ENCODE measurements around the gene KIAA0825. TPM values are rescaled to one million over a fixed set of nuclear protein-coding genes. Genes with fewer than 3 reads are reported as not detected.

KIAA0825 gene
- total RNA-seq, 1 experiment from 2014 or later: 0.07 TPM

DNA sequence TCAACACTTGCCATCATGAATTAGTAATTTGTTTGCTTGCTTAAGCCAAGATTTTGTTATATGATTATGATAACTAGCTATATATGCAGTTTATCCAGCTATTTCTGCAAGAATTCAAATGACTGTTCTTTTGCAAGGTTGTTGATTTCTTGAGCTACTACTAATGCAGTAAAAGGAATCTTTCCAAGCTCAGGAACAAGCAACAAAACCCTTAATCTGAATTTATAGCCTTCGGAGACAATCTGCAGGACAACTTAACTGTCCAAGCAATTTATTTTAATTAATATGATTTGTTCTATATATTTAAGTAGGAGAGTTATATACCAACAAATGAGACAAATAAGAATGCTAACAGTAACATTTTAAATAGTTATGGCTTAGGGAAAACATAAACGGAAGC is 450.3 kb downstream of the KIAA0825 start:
- Histone ChIP-seq H3K4me3 (ENCODE audit: low read length) (no peak overlapping the region), H2AFZ (ENCODE audit: low read length) (no peak overlapping the region), H3F3A (ENCODE audit: low read length, unreplicated experiment) (no peaks in the 10 kb centered on the region), H3K27me3 (ENCODE audit: low read length) (no peaks in the 10 kb centered on the region), H3K27ac (ENCODE audit: low read length) (no peak overlapping the region), H3K36me3 (ENCODE audit: low read depth, low read length) (no peaks in the 10 kb centered on the region), H3K4me2 (ENCODE audit: low read length) (no peak overlapping the region), H3K79me2 (ENCODE audit: low read length) (no peaks in the 10 kb centered on the region), H4K20me1 (ENCODE audit: low read length) (no peaks in the 10 kb centered on the region), H3K9ac (ENCODE audit: low read length) (no peak overlapping the region), H3K9me3 (ENCODE audit: low read length) (no peaks in the 10 kb centered on the region), H3K9me2 (replicated peaks; ENCODE audit: low read length) (no peaks in the 10 kb centered on the region), H3K4me1 (ENCODE audit: insufficient read depth, low read length) (no peaks in the 10 kb centered on the region)
- no peak for ATAC-seq
- intact Hi-C loops (cut with micrococcal nuclease): no loop called here
- CTCF ChIA-PET: no interaction called here
- TF ChIP-seq EZH2phosphoT487 (IDR thresholded peaks at IDR 0.05; ENCODE audit: borderline replicate concordance, low read length): no peak
- TF ChIP-seq, protein P1, sequence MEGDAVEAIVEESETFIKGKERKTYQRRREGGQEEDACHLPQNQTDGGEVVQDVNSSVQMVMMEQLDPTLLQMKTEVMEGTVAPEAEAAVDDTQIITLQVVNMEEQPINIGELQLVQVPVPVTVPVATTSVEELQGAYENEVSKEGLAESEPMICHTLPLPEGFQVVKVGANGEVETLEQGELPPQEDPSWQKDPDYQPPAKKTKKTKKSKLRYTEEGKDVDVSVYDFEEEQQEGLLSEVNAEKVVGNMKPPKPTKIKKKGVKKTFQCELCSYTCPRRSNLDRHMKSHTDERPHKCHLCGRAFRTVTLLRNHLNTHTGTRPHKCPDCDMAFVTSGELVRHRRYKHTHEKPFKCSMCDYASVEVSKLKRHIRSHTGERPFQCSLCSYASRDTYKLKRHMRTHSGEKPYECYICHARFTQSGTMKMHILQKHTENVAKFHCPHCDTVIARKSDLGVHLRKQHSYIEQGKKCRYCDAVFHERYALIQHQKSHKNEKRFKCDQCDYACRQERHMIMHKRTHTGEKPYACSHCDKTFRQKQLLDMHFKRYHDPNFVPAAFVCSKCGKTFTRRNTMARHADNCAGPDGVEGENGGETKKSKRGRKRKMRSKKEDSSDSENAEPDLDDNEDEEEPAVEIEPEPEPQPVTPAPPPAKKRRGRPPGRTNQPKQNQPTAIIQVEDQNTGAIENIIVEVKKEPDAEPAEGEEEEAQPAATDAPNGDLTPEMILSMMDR (conservative IDR thresholded peaks at IDR 0.05; ENCODE audit: low read depth, low read length): no peak
- no peak for TF ChIP-seq EZH2 (IDR thresholded peaks at IDR 0.05; ENCODE audit: low read length, unreplicated experiment)
- POLR2A ChIA-PET (ENCODE audit: unreplicated experiment): no interaction called here
- no TSS peak for BruUV-seq (replicated peaks)
- no peak for DNase-seq

DNA sequence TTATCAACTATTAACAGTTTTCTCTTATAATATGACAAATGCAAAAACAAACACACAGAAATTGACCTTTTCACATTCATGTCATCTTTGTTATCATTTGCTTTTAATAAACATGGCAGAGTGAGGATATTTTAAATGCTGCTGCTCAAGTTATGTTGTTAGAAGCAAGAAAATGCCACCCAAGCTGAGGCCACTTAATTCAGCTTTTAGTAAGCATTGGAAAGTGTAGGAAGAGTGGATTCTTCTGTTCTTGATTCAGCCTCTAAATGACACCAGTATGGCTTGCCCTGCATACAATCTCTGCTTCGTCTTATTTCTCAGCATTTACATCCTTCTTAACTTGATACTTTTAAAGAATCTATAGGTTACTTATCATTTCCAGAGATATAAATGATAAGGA is 456.6 kb downstream of the KIAA0825 start:
- H4K20me1 ChIP-seq (ENCODE audit: low read length): no peaks in the 10 kb centered on the region
- no peaks in the 10 kb centered on the region for H3K27me3 ChIP-seq (ENCODE audit: low read length)
- H3K9me2 ChIP-seq (replicated peaks; ENCODE audit: low read length): no peaks in the 10 kb centered on the region
- DNase-seq (no peak), ATAC-seq (no peak)
- H3K79me2 ChIP-seq (ENCODE audit: low read length): no peaks in the 10 kb centered on the region
- no peak overlapping the region for H3K4me2 ChIP-seq (ENCODE audit: low read length)
- no peaks in the 10 kb centered on the region for H3K36me3 ChIP-seq (ENCODE audit: low read depth, low read length)
- ChIA-PET POLR2A (ENCODE audit: unreplicated experiment) (no interaction called here), CTCF (no interaction called here)
- H3K9ac ChIP-seq (ENCODE audit: low read length): no peak overlapping the region
- no peak overlapping the region for H3K27ac ChIP-seq (ENCODE audit: low read length)
- BruUV-seq (replicated peaks): no TSS peak
- no peaks in the 10 kb centered on the region for H3F3A ChIP-seq (ENCODE audit: low read length, unreplicated experiment)
- H3K4me3 ChIP-seq (ENCODE audit: low read length): no peak overlapping the region
- no peaks in the 10 kb centered on the region for H3K9me3 ChIP-seq (ENCODE audit: low read length)
- TF ChIP-seq EZH2 (IDR thresholded peaks at IDR 0.05; ENCODE audit: low read length, unreplicated experiment): no peak
- no peak for TF ChIP-seq EZH2phosphoT487 (IDR thresholded peaks at IDR 0.05; ENCODE audit: borderline replicate concordance, low read length)
- TF ChIP-seq, protein P1 (conservative IDR thresholded peaks at IDR 0.05; ENCODE audit: low read depth, low read length): no peak
- H3K4me1 ChIP-seq (ENCODE audit: insufficient read depth, low read length): no peaks in the 10 kb centered on the region
- intact Hi-C loops (cut with micrococcal nuclease): no loop called here
- H2AFZ ChIP-seq (ENCODE audit: low read length): no peak overlapping the region

DNA sequence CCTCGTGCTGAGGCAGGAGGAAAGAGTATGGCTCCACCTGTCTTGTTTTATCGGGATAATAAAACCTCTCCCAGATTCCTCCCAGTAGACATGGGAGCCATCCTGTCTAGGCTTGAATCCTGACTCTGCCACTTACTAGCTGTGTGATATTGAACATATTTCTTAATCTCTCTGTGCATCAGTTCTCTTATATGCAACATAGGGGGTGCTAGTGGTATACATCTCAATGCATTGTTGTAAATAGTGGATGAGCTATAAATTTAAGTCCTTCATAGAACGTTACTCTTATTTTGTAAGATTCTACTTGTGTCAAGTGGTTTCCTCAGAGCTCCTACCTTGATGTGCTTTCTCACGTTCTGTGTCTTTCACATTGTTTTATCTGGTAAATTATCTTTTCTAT is 459.3 kb downstream of the KIAA0825 start:
- Histone ChIP-seq H3K36me3 (ENCODE audit: low read depth, low read length) (no peaks in the 10 kb centered on the region), H3F3A (ENCODE audit: low read length, unreplicated experiment) (no peaks in the 10 kb centered on the region)
- no peak for ATAC-seq

More for the DNA sequence above, 459.3 kb downstream of the KIAA0825 start:
- no peak for TF ChIP-seq EZH2 (IDR thresholded peaks at IDR 0.05; ENCODE audit: low read length, unreplicated experiment)
- TF ChIP-seq, protein P1 (conservative IDR thresholded peaks at IDR 0.05; ENCODE audit: low read depth, low read length): peak; percentile 47; the same call in 1 of the 2 replicates
- no peak overlapping the region for H3K4me2 ChIP-seq (ENCODE audit: low read length)
- H3K9ac ChIP-seq (ENCODE audit: low read length): no peak overlapping the region
- POLR2A ChIA-PET (ENCODE audit: unreplicated experiment): no interaction called here
- no peaks in the 10 kb centered on the region for H4K20me1 ChIP-seq (ENCODE audit: low read length)
- H3K4me3 ChIP-seq (ENCODE audit: low read length): no peak overlapping the region
- H3K79me2 ChIP-seq (ENCODE audit: low read length): no peaks in the 10 kb centered on the region
- no peak for DNase-seq
- H2AFZ ChIP-seq (ENCODE audit: low read length): no peak overlapping the region
- H3K27me3 ChIP-seq (ENCODE audit: low read length): no peaks in the 10 kb centered on the region
- CTCF ChIA-PET: no interaction called here
- intact Hi-C loops (cut with micrococcal nuclease): loop anchor here (10.0 kb wide), 2 partner anchors 86 to 366 kb away; no protein-coding TSS in a partner anchor
- no peak overlapping the region for H3K27ac ChIP-seq (ENCODE audit: low read length)
- H3K9me3 ChIP-seq (ENCODE audit: low read length): no peaks in the 10 kb centered on the region
- H3K9me2 ChIP-seq (replicated peaks; ENCODE audit: low read length): no peaks in the 10 kb centered on the region
- BruUV-seq (replicated peaks): no TSS peak
- no peaks in the 10 kb centered on the region for H3K4me1 ChIP-seq (ENCODE audit: insufficient read depth, low read length)

Measured in PC-3 (cell line).